Dedifferentiated amniotic fluid mesenchymal stem cell (primary cell): Measurements from ENCODE around the gene NOXO1.
A peak's percentile ranks its signal among the peaks of the same experiment; 100 is the strongest.
"Not testable (repeated sequence)": the region's sequence is repeated elsewhere in the genome, so short reads cannot be mapped to it uniquely, and the experiment has no call there.

Experiments used
- DNase-seq: peaks from one replicate; pipeline ENCODE4 v3.0.0-alpha.2; 2016; ENCODE audit errors: extremely low spot score

The NOXO1 gene

DNA sequence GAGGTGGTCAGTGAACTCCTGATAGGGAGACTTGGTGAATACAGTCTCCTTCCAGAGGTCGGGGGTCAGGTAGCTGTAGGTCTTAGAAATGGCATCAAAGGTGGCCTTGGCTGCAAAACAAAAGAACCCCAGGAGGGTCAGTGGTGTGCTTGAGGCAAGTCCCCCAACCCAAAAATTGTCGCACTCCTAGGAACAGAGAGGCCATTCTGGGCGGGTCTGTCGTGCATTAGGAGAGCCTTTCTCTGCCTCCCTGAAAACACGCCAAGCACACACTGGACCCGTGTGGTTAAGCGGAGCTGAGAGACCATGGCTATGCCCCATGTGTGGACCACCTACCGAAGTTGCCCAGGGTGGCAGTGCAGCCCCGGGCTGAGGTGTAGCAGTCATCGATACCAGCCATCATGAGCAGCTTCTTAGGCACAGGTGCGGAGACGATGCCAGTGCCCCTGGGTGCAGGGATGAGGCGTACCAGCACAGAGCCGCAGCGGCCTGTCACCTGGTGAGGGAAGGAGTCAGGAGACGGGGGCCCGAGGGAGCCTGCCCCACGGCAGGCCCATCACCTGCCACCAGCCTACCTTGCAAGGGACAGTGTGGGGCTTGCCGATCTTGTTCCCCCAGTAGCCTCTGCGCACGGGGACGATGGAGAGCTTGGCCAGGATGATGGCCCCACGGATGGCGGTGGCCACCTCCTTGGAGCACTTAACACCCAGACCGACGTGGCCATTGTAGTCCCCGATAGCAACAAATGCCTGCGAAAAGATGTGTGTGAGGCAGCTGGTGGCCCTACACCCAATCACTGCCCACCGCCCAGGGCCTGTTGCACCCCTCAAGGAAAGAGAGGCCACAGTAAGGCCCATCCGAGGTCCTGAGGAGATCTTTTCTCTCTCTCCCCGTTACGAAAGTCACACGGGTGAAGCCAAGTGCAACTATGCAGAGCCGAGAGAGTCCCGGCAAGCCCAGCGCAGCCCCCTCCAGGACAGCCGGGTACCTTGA, 18.8 kb downstream of the NOXO1 start:
- DNase-seq: not testable (repeated sequence)

DNA sequence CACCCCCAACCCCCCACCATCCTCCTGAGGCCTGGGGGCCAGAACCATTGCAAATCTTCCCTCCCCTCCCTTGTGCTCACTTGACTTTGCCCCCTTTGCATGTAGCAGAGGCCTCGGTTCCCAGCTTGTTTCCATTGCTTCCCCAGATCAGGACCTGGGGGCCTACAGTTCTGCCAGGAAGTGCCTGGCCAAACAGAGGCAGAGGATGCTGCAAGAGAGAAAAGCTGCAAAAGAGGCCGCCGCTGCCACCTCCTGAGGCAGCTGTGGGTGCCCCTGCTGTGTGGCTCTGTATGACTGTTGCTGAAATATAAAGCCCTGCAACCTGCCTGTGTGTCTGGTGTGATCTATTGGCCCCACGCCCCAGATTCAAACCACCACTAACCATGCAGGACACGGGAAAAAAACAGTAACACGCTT, 19.6 kb downstream of the NOXO1 start:
- no peak for DNase-seq

DNA sequence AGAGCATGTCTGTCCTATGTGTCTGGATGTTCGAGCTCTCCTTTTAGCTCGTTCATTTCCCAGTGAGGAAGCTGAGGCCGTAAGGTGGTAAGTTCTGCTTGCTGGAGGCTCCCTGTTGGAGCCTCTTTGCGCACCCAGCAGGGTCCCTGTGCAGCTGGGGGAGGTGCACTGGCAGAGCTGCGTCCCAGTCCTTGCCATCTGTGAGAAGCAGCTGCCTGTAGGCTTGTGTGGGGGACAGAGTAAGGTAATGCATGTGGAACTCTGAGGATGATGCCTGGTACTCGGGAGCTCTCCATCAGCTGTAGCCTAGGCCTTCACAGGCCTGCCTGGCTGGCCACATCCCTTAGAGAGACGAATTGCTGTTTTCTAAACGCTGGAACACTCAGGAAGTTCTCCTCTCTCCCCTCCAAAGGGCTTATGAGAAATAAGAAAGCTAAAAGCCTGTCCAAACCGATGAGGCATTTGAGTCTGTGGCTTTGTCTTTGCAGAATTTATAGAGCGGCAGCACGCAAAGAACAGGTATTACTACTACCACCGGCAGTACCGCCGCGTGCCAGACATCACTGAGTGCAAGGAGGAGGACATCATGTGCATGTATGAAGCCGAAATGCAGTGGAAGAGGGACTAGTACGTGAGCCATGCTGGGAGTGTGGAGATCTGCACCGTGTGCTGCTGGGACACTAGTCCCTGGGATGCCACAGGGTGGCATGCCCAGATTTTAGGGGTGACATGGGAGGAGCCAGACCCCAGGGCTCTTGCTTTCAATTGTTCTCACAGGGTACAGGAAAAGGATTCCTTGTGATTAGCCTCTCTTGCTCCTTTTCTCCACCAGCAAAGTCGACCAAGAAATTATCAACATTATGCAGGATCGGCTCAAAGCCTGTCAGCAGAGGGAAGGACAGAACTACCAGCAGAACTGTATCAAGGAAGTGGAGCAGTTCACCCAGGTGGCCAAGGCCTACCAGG, 20.3 kb downstream of the NOXO1 start:
- DNase-seq: no peak

DNA sequence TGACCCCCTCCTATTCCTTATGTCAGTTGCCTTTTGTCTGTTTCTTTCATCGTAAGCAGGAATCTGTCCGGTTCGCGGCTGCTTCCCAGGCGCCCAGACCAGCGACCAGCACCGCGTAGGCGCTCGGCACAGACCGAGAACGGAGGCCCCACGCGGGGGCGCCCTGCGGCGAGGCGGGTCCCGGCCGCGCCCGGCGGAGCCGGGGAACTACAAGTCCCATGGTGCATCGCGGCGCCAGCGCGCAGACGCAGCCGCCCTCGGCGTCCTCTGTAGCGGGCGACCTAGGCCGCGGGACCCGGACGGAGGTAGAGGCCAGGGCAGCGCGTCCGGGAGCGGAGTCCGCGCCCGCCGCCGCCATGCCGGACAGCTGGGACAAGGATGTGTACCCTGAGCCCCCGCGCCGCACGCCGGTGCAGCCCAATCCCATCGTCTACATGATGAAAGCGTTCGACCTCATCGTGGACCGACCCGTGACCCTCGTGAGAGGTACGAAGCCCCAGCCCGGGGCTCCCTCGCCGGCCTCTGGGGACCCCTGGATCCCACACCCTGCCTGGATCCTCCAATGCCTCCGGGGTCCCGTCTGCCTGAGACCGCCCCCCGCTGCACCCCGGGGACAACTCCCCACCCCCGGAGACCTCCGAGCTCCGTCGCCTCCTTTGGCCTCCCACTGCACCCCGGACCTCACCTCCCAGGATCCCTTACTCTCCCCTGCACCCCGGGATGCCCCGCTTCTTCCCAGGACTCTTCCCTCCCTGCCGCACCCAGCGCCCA, 21.8 kb downstream of the NOXO1 start, which contains the start of gene NDUFB10:
Gene NDUFB10, plus strand, starts transcription at position 270 of the 771 bp plus-strand sequence. Its CDS starts 87 bp downstream, at position 357.
- DNase-seq: peak; percentile 76

DNA sequence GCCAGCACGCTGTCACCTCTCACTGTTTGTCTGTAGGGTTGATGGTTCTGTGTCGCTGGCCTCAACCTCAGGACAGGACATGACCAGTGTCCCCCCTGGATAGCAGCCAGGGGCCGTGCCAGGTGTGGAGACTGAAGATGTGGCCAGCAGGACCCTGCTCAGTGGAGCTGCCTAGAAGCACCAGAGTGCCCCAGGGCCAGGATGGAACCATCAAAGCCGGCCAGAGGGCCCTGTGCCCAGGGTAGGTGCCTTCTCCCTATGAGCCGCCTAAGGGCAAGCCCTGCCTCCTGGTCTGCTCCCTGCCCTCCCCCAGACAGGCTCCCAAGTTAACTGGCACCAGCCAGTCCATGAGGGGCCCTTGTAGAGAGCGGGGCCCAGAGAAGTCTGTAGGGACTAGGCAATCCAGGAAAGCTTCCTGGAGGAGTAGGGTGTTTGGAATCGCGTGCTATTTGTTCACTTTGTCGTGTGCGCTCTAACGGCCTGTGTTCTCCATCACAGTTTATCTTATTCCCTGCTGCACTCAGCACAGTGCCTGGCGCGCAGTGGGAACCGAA, 22.5 kb downstream of the NOXO1 start:
- DNase-seq: no peak

DNA sequence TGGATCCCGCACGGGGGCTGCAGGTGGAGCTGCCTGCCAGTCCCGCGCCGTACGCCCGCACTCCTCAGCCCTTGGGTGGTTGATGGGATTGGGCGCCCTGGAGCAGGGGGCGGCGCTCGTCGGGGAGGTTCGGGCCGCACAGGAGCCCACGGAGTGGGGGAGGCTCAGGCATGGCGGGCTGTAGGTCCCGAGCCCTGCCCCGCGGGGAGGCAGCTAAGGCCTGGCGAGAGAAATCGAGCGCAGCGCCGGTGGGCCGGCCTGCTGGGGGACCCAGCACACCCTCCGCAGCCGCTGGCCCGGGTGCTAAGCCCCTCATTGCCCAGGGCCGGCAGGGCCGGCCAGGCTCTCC, 23.2 kb downstream of the NOXO1 start:
- DNase-seq: not testable (repeated sequence)

DNA sequence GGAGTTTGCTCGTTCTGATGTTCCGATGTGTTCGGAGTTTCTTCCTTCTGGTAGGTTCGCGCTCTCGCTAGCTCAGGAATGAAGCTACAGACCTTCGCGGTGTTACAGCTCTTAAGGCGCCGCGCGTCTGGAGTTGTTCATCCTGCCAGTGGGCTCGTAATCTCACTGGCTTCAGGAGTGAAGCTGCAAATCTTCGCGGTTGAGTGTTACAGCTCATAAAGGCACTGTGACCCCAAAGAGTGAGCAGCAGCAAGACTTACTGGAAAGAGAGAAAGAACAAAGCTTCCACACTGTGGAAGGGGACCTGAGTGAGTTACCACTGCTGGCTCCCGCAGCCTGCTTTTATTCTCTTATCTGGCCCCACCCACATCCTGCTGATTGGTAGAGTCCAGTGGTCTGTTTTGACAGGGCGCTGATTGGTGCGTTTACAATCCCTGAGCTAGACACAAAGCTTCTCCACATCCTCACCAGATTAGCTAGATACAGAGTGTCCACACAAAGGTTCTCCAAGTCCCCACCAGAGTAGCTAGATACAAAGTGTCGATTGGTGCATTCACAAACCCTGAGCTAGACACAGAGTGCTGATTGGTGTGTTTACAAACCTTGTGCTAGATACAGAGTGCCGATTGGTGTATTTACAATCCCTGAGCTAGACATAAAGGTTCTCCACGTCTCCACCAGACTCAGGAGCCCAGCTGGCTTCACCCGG, 23.7 kb downstream of the NOXO1 start:
- DNase-seq: not testable (repeated sequence)

DNA sequence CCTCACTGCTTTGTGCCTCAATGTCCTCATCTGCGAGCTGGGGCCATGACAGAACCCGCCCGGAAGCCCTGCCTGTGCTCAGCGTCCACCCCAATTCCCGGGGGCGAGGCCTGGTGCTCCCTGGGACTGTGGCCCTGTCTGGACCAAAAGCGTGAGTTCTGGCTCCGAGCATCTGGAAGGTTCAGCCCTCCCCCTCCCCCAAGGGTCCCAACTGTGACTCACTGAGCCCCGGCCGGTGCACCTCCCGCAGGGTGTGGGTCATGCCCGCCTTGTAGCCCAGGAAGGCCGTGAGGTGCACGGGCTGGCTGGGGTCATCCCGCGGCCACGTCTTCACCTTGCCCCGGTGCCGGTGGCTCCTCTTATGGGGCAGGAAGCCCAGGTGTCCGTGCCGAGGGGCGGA, 27.5 kb downstream of the NOXO1 start:
- DNase-seq: no peak

DNA sequence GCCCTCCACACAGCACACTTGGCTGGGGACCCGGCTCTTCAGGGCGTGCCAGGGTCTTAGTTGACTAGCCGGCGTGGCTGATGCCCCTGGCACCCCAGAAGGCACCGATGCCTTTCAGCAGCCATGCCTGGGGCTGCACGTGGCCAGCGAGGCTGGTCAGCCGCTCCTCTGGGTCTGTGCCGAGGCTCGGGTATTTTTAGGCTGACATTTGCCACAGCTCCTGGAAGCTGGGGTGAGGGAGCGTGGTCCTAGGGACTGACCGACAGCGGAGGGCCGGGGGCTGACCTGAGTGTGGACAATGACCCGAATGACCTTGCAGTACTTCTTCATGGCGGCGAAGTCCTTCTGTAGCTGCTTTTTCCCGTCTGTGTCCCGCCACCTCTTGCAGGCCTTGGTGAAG, 30.7 kb downstream of the NOXO1 start:
- DNase-seq: no peak

DNA sequence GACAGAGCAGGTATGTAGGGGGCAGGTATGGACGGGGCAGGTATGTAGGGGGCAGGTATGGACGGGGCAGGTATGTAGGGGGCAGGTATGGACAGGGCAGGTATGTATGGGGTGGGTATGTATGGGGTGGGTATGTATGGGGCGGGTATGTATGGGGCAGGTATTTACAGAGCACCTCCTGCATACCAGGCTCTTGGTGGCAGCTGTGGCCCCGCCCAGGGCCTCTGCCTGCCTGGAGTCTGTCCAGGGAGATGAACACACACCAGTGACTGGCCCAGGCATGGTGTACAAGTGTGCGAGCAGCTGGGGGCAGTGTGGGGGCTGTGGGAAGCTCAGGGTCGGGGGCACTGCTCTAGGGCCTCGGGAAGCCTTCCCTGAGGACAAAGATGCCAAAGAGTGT, 31.2 kb downstream of the NOXO1 start:
- DNase-seq: no peak

DNA sequence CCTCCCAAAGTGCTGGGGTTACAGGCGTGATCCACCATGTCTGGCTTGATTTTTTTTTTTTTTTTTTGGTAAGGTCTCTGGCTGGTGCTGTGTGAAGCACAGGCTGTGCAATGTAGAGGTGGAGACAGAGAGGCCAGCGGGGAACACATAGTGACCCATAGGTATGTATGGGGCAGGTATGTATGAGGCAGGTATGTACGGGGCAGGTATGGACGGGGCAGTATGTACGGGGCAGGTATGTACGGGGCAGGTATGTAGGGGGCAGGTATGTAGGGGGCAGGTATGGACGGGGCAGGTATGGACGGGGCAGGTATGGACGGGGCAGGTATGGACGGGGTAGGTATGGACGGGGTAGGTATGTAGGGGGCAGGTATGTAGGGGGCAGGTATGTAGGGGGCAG, 31.8 kb downstream of the NOXO1 start:
- no peak for DNase-seq

DNA sequence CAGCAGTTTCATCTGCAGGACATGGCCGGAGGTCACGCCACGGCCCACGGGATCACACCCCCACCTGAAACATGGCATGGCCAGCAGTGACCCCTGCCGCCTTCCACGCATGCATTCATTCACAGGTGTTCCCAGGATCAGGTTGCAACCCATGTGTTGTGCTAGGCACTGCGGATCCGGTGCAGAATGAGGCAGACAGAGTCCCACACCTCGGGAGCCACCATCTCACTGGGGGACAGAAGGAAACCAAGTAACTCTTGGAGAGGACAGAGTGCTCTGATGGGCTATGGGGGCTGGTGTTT, 33.9 kb downstream of the NOXO1 start:
- no peak for DNase-seq

DNA sequence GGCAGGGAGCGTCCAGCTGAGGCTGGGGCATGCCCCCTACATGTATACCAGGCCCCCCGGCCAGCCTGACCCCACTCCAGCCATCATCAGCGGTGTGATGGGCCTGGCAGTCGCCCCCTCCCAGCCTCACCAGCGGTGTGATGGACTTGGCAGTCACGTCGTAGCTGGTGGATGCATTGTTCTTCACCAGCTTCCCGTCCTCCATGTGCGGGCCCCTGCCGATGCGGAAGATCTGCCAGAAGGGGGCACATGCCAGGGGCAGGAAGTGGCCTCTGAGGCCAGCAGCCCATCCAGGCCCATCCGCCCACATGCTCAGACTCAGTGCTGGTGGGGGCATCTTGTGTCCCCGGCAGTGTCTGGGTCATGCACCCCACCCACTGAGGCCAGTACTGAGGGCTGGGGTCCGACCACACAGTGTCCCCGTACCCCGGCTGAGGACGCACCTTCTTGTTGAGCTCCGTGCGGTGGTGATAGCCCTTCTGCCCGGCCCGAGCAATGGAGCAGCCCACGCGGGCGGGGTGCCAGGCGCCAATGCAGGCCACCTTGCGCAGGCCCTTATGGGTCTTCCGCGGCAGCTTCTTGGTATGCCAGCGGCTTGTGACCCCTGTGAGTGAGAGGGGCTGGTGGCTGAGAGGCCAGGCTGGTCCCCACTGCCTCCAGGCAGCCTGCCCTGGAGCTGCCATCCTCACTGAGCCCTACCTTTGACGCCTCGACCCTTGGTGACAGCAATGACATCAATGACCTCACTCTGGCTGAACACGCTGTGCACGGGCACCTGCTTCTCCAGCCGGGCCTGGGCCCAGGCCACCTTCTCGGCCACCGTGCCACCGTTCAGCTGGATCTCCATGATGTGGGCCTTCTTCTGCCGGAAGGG, 34.5 kb downstream of the NOXO1 start:
- DNase-seq: no peak

DNA sequence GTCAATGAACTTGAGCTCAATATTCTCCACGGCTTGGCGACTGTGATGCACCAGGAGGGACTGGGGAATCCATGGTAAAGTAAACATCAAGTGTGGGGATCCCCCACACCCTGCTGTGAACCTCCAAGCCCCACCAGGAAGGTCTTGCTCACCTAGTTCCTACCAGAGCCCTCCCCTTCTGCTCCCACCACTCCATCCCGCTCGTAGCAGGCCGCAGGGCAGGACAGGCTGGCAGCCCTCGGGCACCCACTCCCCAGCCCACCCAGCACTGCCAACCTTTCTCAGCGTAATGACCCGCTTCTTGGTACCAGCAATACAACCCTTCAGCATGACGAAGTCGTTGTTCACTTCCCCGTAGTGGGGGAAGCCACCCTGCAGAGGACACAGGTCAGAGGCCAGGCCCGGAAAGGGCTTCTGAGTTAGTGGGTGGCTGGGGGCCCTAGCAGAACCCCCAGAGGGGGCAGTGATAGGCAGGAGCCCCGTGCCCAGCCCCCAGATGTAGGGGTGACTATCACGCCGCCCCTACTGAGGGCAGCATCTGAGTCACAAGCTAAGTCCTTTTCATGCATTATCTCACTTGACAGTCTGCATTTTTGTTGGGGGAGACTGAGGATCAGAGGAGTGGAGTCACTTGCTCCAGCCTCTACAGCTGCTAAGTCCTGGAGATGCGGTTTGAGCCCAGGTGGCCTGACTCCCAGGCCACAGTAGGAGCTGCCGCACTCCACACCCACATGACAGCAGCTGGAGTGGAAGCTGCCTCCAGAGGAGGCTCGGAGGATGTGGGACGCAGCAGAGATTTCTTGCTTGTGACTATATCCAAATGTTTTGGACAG, 35.5 kb downstream of the NOXO1 start:
- DNase-seq: no peak

DNA sequence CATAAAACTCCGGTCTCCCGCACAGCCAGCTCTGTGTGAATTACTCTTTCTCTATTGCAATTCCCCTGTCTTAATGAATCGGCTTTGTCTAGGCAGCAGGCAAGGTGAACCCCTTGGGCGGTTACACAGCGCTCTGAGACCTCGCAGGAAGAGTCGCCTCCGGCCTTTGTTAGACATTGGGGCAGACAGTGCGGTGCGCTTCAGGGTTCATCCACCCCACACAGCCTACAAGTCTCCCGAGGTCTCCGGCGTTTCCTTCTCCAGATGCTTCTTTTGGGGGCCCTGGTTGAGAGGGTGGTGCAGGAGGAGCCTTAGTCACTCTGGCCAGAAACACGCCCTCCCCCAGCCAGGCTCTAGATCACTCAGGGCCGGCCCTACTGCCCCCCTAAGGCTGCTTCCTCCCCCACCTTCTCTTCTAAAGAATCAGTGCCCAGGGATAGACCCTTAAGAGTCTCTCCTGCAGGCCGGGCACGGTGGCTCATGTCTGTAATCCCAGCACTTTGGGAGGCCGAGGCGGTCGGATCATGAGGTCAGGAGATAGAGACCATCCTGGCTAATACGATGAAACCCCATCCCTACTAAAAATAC, 36.6 kb downstream of the NOXO1 start:
- DNase-seq: no peak

DNA sequence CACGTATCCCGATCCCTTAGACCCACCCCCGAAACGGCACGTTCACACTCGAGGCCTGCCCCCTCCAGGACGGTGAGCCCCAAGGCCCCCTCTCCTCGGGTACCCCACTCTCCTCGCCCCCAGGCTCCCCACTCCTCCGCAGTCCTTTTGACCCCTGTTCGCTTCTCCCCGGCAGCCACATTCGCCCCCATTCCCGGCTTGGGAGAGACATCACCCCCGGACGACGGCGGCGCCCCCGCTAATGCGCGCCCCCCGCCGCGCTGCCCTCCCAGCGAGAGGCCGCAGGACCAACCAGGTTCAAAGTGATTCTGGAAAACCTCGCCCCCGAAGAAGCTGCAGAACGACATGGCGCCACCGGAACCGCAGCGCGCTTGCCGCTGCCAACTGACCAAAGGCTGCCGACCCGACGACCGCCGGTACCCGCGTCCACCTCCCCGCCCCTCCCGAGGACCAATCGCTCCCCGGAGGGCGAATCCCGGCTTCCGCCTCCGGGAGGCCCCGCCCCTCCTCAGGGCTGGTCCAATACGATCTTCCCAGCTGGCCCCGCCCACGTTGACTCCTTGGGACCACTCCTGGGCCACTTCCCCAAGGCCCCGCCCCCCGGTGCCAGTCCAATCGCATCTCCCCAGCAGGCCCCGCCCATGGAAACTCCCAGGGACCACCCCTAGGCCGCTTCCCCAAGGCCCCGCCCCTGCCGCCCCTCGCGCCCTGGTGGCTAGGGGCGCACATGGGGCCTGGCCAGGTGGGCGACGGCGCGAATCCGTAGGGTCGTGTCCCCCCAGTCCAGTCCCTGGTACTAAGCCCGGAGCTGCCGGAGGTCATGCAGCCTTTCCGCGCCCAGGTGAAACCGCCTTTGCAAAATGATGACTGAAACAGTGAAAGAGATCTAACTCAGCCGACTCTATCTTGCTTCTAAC, 38.2 kb downstream of the NOXO1 start, which contains the start of gene MSRB1:
Gene MSRB1, minus strand, starts transcription at position 390 of the 917 bp plus-strand sequence. Its CDS starts 43 bp downstream, at position 347.
- DNase-seq: peak; percentile 98
